Hematopoietic multipotent progenitor cell treated with erythropoietin and hydrocortisone succinate and interleukin-3 and kit ligand, for 15 days (in vitro differentiated cells): ENCODE data around the gene RGS3.
"Not testable (repeated sequence)": the region's sequence is repeated elsewhere in the genome, so short reads cannot be mapped to it uniquely, and the experiment has no call there.

ENCODE experiments used
- DNase-seq: peaks from one replicate; pipeline ENCODE4 v3.0.0-alpha.2; 2015; ENCODE audit warnings: low spot score

RGS3 gene

GRCh38 chr9:113636693-113637092 lies 173.2 kb downstream of the RGS3 start:
- DNase-seq: no peak

- no peak for DNase-seq
These were observed 175.0 kb downstream of the RGS3 start for GRCh38 chr9:113638490-113638889.

GRCh38 chr9:113638897-113639296 lies 175.4 kb downstream of the RGS3 start:
- no peak for DNase-seq

- DNase-seq: not testable (repeated sequence)
These were observed 176.0 kb downstream of the RGS3 start for GRCh38 chr9:113639411-113639970.

- no peak for DNase-seq
These were observed 176.9 kb downstream of the RGS3 start for GRCh38 chr9:113640418-113640817.

- no peak for DNase-seq
These were observed 177.8 kb downstream of the RGS3 start for GRCh38 chr9:113641100-113641885.

- no peak for DNase-seq
These were observed 180.8 kb downstream of the RGS3 start for GRCh38 chr9:113644321-113644720.

- no peak for DNase-seq
These were observed 181.9 kb downstream of the RGS3 start for GRCh38 chr9:113645227-113645977.

GRCh38 chr9:113645978-113646253 lies 182.4 kb downstream of the RGS3 start:
- DNase-seq: no peak

GRCh38 chr9:113646491-113646890 lies 183.0 kb downstream of the RGS3 start:
- DNase-seq: no peak
